B cell (primary cell): Measurements from ENCODE around the gene NT5DC3. TPM values are rescaled to one million over a fixed set of nuclear protein-coding genes. Genes with fewer than 3 reads are reported as not detected.
A peak's percentile ranks its signal among the peaks of the same experiment; 100 is the strongest.

ENCODE experiments used
- ATAC-seq: fragments of 200-7000 bp; cut with Tn5 transposase; one replicate; pipeline ENCODE4 v1.10.0; 2021; ENCODE audit warnings: low read depth, mild to moderate bottlenecking, moderate number of reproducible peaks, moderate library complexity
- CTCF ChIA-PET: fragments of 350-600 bp; sonication (Branson Sonifier 250); formaldehyde crosslinking; loops from one replicate; lab custom pipeline; 2021; ENCODE audit warnings: antibody characterized with exemption, inconsistent platforms; lab: Charles Lee
- POLR2A ChIA-PET: fragments of 350-600 bp; sonication (Branson Sonifier 250); formaldehyde crosslinking; loops from one replicate; lab custom pipeline; 2021; ENCODE audit warnings: antibody characterized with exemption; lab: Charles Lee
- DNase-seq: peaks from one replicate; pipeline ENCODE4 v3.0.0; 2013
- H2AFZ ChIP-seq: 2 replicates; pipeline ENCODE4 v1.6.1; 2012; ENCODE audit warnings: mild to moderate bottlenecking, low read depth, low read length; ENCODE audit not compliant: insufficient read depth, poor library complexity, severe bottlenecking
- H3K27ac ChIP-seq, 2 donors: 1 replicate in 1 of 2; 2 replicates in 1 of 2; pipeline ENCODE4 v1.5.1; 2012 to 2013; ENCODE audit warnings: low read length in 2 of 2, mild to moderate bottlenecking in 2 of 2, moderate library complexity in 1 of 2
- H3K27me3 ChIP-seq, 4 experiments: fragments of 200-600 bp in 1 of 4; sonication (generic) in 1 of 4; replicated peaks in 1 of 4; 1 replicate in 2 of 4; 2 replicates in 2 of 4; pipeline versions ENCODE4 v1.6.1 to v1.7.0; 2013 to 2016; ENCODE audit warnings: low read length in 3 of 4, mild to moderate bottlenecking in 2 of 4, mixed read lengths in 1 of 4, moderate library complexity in 1 of 4; ENCODE audit not compliant: insufficient read depth in 4 of 4, control insufficient read depth in 3 of 4; ENCODE audit errors: control extremely low read depth in 1 of 4
- H3K36me3 ChIP-seq, 2 experiments: replicated peaks in 1 of 2; 1 replicate in 1 of 2; 2 replicates in 1 of 2; pipeline versions ENCODE4 v1.6.1 to v1.7.1; 2013; ENCODE audit warnings: low read length in 1 of 2; ENCODE audit not compliant: insufficient read depth in 2 of 2, control insufficient read depth in 1 of 2; ENCODE audit errors: control extremely low read depth in 1 of 2, extremely low read depth in 1 of 2
- H3K4me1 ChIP-seq, 2 donors: fragments of 200-600 bp in 1 of 2; sonication (generic) in 1 of 2; 1 replicate in 1 of 2; 2 replicates in 1 of 2; pipeline versions ENCODE4 v1.5.1 to v1.6.1; 2013 to 2017; ENCODE audit warnings: low read length in 2 of 2; ENCODE audit not compliant: control insufficient read depth in 2 of 2, insufficient read depth in 2 of 2
- H3K4me2 ChIP-seq: replicated peaks from 2 replicates; pipeline ENCODE3; 2012; ENCODE audit warnings: mild to moderate bottlenecking, low read depth, low read length; ENCODE audit not compliant: poor library complexity, severe bottlenecking
- H3K4me3 ChIP-seq, 5 experiments: fragments of 200-600 bp in 1 of 5; sonication (generic) in 1 of 5; 1 replicate in 3 of 5; 2 replicates in 2 of 5; pipeline versions ENCODE4 v1.5.1 to v1.7.0; 2011 to 2016; ENCODE audit warnings: low read length in 4 of 5, mild to moderate bottlenecking in 4 of 5, low read depth in 2 of 5, control low read depth in 1 of 5, moderate library complexity in 1 of 5; ENCODE audit not compliant: insufficient read depth in 1 of 5; ENCODE audit errors: control extremely low read depth in 1 of 5, extremely low read depth in 1 of 5
- H3K79me2 ChIP-seq: fragments of 200-600 bp; sonication (generic); one replicate; pipeline ENCODE4 v1.6.0; 2016; ENCODE audit warnings: low read length; ENCODE audit not compliant: control insufficient read depth, insufficient read depth
- H3K9ac ChIP-seq: fragments of 200-600 bp; sonication (generic); 2 replicates; pipeline ENCODE4 v1.6.1; 2017; ENCODE audit warnings: mild to moderate bottlenecking, low read length, moderate library complexity
- H3K9me3 ChIP-seq, 3 donors: one replicate each; pipeline versions ENCODE4 v1.6.1 to v1.7.1; 2013; ENCODE audit warnings: low read length in 2 of 3; ENCODE audit not compliant: control insufficient read depth in 2 of 3, insufficient read depth in 1 of 3; ENCODE audit errors: control extremely low read depth in 1 of 3
- H4K20me1 ChIP-seq: 2 replicates; pipeline ENCODE4 v1.6.0; 2012; ENCODE audit warnings: mild to moderate bottlenecking, low read length; ENCODE audit not compliant: insufficient read depth, control insufficient read depth, poor library complexity, severe bottlenecking
- H3K27ac Mint-ChIP-seq: one replicate; pipeline ENCODE4 v1.8.0; 2021; ENCODE audit warnings: mixed read lengths
- H3K27me3 Mint-ChIP-seq: one replicate; pipeline ENCODE4 v1.8.0; 2021; ENCODE audit warnings: mixed read lengths
- H3K4me1 Mint-ChIP-seq: one replicate; pipeline ENCODE4 v1.8.0; 2021; ENCODE audit warnings: mixed read lengths
- H3K4me3 Mint-ChIP-seq: one replicate; pipeline ENCODE4 v1.8.0; 2021; ENCODE audit warnings: mixed read lengths
- H3K9me3 Mint-ChIP-seq: one replicate; pipeline ENCODE4 v1.8.0; 2022; ENCODE audit warnings: mixed read lengths; ENCODE audit not compliant: insufficient read depth
- CTCF ChIP-seq: fragments of 200-600 bp; IDR thresholded peaks from one replicate; pipeline ENCODE4 v1.8.0; 2022; ENCODE audit warnings: antibody characterized with exemption, mild to moderate bottlenecking
- EZH2 ChIP-seq: IDR thresholded peaks from 2 replicates; pipeline ENCODE4 v1.6.1; 2012; ENCODE audit warnings: borderline replicate concordance, low read depth, mild to moderate bottlenecking, moderate library complexity, low read length; ENCODE audit not compliant: insufficient read depth, poor library complexity, severe bottlenecking
- WGBS: methylation state at CpG from one replicate; pipeline ENCODE4 v1.1.5; 2013; ENCODE audit warnings: missing lambda C conversion rate; ENCODE audit not compliant: insufficient coverage; 5-methylcytosine and 5-hydroxymethylcytosine counted together
- intact Hi-C: fragments of 100-400 bp; cut with micrococcal nuclease; formaldehyde crosslinking; loops from one replicate; pipeline ENCODE4 v1.10.0; 2022
- polyA plus RNA-seq: library from polyadenylated mRNA; depleted of rRNA; stranded (reverse); fragments of >200 nt; gene quantifications from 2 replicates; pipeline ENCODE4 v1.2.3, GENCODE V29; 2012
- total RNA-seq, 2 donors: library from RNA; stranded (reverse); fragments of 120-200 nt in 1 of 2; gene quantifications; 1 replicate in 1 of 2; 2 replicates in 1 of 2; pipeline versions ENCODE4 v1.2.3 to v1.2.4, GENCODE V29; 2013 to 2022

Gene NT5DC3
- total and polyA plus RNA-seq, 2 donors (not counting 1 experiment from before 2014, with no cell fraction given) = 4.4 to 10.6 TPM

GRCh38 chr12:103774977-103775560 is 66.0 kb downstream of the NT5DC3 start:
- Histone ChIP-seq H3K4me3 (no peak overlapping the region), H3K9ac (no peak overlapping the region), H3K9me3 (no peaks in the 10 kb centered on the region), H3K27me3 (no peaks in the 10 kb centered on the region), H2AFZ (no peak overlapping the region), H3K79me2 (no peaks in the 10 kb centered on the region), H3K27ac (no peak overlapping the region), H4K20me1 (no peaks in the 10 kb centered on the region), H3K4me1 (no peaks in the 10 kb centered on the region), H3K36me3 (peaks cover 0 to 21% of the 10 kb centered on the region in 2 experiments), H3K4me2 (no peak overlapping the region)
- Mint-ChIP-seq H3K27ac (no peak overlapping the region), H3K4me3 (no peak overlapping the region), H3K27me3 (no peaks in the 10 kb centered on the region), H3K4me1 (no peaks in the 10 kb centered on the region), H3K9me3 (no peaks in the 10 kb centered on the region)
- CTCF ChIA-PET = interaction anchor here (1.6 kb wide), 1 partner anchor 58 kb away, joined by 3 read pairs; no protein-coding TSS in a partner anchor
- intact Hi-C loops = no loop called here
- TF ChIP-seq EZH2 (no peak), CTCF (no peak)
- WGBS = 98% methylated on average over 8 of the region's 10 CpGs
- POLR2A ChIA-PET = no interaction called here
- ATAC-seq (no peak), DNase-seq (no peak)

- H3K9ac ChIP-seq = no peak overlapping the region
- TF ChIP-seq CTCF (no peak), EZH2 (no peak)
- no peak overlapping the region for H3K4me3 ChIP-seq
- H2AFZ ChIP-seq = no peak overlapping the region
- ChIA-PET POLR2A (no interaction called here), CTCF (interaction anchor here (0.7 kb wide), 2 partner anchors 69 to 336 kb away, joined by 3 read pairs; no protein-coding TSS in a partner anchor)
- no peaks in the 10 kb centered on the region for H3K79me2 ChIP-seq
- H3K36me3 ChIP-seq = peaks cover 0 to 8% of the 10 kb centered on the region in 2 experiments
- no peaks in the 10 kb centered on the region for H4K20me1 ChIP-seq
- no peaks in the 10 kb centered on the region for H3K27me3 Mint-ChIP-seq
- no peak overlapping the region for H3K4me3 Mint-ChIP-seq
- no peaks in the 10 kb centered on the region for H3K4me1 Mint-ChIP-seq
- no peaks in the 10 kb centered on the region for H3K4me1 ChIP-seq
- H3K27ac ChIP-seq = no peak overlapping the region
- H3K4me2 ChIP-seq = no peak overlapping the region
- ATAC-seq (no peak), DNase-seq (no peak)
- intact Hi-C loops = no loop called here
- no peaks in the 10 kb centered on the region for H3K9me3 ChIP-seq
- peak overlapping the region; percentile 26 for H3K27ac Mint-ChIP-seq
- H3K9me3 Mint-ChIP-seq = no peaks in the 10 kb centered on the region
- no peaks in the 10 kb centered on the region for H3K27me3 ChIP-seq
- WGBS = 95% methylated on average over 4 of the region's 4 CpGs
Observed at GRCh38 chr12:103773109-103773910, 67.7 kb downstream of the NT5DC3 start.
